Neural cell (in vitro differentiated cells): ENCODE data around the gene USP38.

Source experiments
- EP300 ChIP-seq: fragments of 450-650 bp; conservative IDR thresholded peaks from 2 replicates; pipeline ENCODE4 v1.6.1; 2014; ENCODE audit warnings: antibody characterized with exemption, mild to moderate bottlenecking, moderate library complexity; ENCODE audit not compliant: poor library complexity, severe bottlenecking
- EZH2 ChIP-seq: fragments of 200-600, 300-800 bp; shearing (Covaris generic), sonication (generic); IDR thresholded peaks from 2 replicates; pipeline ENCODE4 v1.6.1; 2014; ENCODE audit warnings: antibody characterized with exemption, low read length, borderline replicate concordance, mild to moderate bottlenecking; ENCODE audit not compliant: insufficient read depth, poor library complexity, severe bottlenecking
- RAD21 ChIP-seq: fragments of 450-650 bp; conservative IDR thresholded peaks from 2 replicates; pipeline ENCODE4 v1.6.1; 2014; ENCODE audit warnings: antibody characterized with exemption, mild to moderate bottlenecking, moderate library complexity
- TAF1 ChIP-seq: IDR thresholded peaks from 2 replicates; pipeline ENCODE4 v1.6.1; 2012; ENCODE audit warnings: low read depth
- TF ChIP-seq, protein P1 (sequence below): fragments of 450-650 bp; IDR thresholded peaks from 2 replicates; pipeline ENCODE4 v1.5.1; 2014; ENCODE audit warnings: antibody characterized with exemption, mild to moderate bottlenecking, moderate library complexity; ENCODE audit not compliant: poor library complexity, severe bottlenecking
- TF ChIP-seq, protein P2 (sequence below): IDR thresholded peaks from 2 replicates; pipeline ENCODE4 v1.6.1; 2012; ENCODE audit warnings: borderline replicate concordance

DNA sequence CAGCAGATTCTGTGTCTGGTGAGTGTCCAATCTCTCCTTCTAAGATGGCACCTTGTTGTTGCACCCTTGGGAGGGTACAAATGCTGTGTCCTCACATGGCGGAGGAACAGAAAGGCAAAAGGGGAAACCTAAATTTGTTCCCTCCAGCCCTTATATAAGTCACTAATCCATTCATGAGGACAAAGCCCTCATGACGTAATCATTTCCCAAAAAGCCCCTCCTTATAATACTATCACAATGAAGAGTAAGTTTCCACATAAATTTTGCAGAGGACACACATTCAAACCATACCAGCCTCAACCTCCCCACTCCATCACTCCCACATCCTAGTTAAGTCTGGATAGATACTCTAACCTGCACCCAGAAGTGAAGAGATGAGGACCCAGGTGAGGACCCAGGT lies 63.1 kb downstream of the USP38 start:
- TF ChIP-seq, protein P1, sequence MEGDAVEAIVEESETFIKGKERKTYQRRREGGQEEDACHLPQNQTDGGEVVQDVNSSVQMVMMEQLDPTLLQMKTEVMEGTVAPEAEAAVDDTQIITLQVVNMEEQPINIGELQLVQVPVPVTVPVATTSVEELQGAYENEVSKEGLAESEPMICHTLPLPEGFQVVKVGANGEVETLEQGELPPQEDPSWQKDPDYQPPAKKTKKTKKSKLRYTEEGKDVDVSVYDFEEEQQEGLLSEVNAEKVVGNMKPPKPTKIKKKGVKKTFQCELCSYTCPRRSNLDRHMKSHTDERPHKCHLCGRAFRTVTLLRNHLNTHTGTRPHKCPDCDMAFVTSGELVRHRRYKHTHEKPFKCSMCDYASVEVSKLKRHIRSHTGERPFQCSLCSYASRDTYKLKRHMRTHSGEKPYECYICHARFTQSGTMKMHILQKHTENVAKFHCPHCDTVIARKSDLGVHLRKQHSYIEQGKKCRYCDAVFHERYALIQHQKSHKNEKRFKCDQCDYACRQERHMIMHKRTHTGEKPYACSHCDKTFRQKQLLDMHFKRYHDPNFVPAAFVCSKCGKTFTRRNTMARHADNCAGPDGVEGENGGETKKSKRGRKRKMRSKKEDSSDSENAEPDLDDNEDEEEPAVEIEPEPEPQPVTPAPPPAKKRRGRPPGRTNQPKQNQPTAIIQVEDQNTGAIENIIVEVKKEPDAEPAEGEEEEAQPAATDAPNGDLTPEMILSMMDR = no peak
- TF ChIP-seq RAD21 (no peak), TAF1 (no peak), EP300 (no peak), EZH2 (no peak)
- TF ChIP-seq, protein P2, sequence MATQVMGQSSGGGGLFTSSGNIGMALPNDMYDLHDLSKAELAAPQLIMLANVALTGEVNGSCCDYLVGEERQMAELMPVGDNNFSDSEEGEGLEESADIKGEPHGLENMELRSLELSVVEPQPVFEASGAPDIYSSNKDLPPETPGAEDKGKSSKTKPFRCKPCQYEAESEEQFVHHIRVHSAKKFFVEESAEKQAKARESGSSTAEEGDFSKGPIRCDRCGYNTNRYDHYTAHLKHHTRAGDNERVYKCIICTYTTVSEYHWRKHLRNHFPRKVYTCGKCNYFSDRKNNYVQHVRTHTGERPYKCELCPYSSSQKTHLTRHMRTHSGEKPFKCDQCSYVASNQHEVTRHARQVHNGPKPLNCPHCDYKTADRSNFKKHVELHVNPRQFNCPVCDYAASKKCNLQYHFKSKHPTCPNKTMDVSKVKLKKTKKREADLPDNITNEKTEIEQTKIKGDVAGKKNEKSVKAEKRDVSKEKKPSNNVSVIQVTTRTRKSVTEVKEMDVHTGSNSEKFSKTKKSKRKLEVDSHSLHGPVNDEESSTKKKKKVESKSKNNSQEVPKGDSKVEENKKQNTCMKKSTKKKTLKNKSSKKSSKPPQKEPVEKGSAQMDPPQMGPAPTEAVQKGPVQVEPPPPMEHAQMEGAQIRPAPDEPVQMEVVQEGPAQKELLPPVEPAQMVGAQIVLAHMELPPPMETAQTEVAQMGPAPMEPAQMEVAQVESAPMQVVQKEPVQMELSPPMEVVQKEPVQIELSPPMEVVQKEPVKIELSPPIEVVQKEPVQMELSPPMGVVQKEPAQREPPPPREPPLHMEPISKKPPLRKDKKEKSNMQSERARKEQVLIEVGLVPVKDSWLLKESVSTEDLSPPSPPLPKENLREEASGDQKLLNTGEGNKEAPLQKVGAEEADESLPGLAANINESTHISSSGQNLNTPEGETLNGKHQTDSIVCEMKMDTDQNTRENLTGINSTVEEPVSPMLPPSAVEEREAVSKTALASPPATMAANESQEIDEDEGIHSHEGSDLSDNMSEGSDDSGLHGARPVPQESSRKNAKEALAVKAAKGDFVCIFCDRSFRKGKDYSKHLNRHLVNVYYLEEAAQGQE = no peak
